ENCODE results near the gene ANAPC10.
"Not testable (repeated sequence)": the region's sequence is repeated elsewhere in the genome, so short reads cannot be mapped to it uniquely, and the experiment has no call there.

Gene ANAPC10

GRCh38 chr4:145097821-145098674 lies at the start of gene ANAPC10, which contains the start of gene ABCE1:
TSS of gene ANAPC10 (minus strand) at chr4:145098196. CDS start at chr4:145096099, 2,097 bp downstream.
TSS of gene ABCE1 (plus strand) at chr4:145098311. CDS start at chr4:145104413, 6,102 bp downstream.
- DNase-seq (ENCODE audit: insufficient read length, low spot score) (peak; percentile 68), FAIRE-seq (peak; percentile 44)
- no peak for TF ChIP-seq CTCF (IDR thresholded peaks at IDR 0.05; ENCODE audit: insufficient read depth, missing control alignments)

GRCh38 chr4:145136219-145136618 lies 38.2 kb upstream of the ANAPC10 start:
- not testable (repeated sequence) for FAIRE-seq; DNase-seq (ENCODE audit: insufficient read length, low spot score)

- TF ChIP-seq CTCF (IDR thresholded peaks at IDR 0.05; ENCODE audit: insufficient read depth, missing control alignments), result no peak
- DNase-seq (ENCODE audit: insufficient read length, low spot score) (no peak), FAIRE-seq (no peak)
These were observed 34.6 kb upstream of the ANAPC10 start for GRCh38 chr4:145132511-145133098.

GRCh38 chr4:145131848-145132247 lies 33.9 kb upstream of the ANAPC10 start:
- no peak for TF ChIP-seq CTCF (IDR thresholded peaks at IDR 0.05; ENCODE audit: insufficient read depth, missing control alignments)
- FAIRE-seq, result no peak
- DNase-seq (ENCODE audit: insufficient read length, low spot score), result no peak

GRCh38 chr4:145130788-145131399 lies 32.9 kb upstream of the ANAPC10 start:
- FAIRE-seq, result no peak
- no peak for TF ChIP-seq CTCF (IDR thresholded peaks at IDR 0.05; ENCODE audit: insufficient read depth, missing control alignments)
- no peak for DNase-seq (ENCODE audit: insufficient read length, low spot score)

- DNase-seq (ENCODE audit: insufficient read length, low spot score) (no peak), FAIRE-seq (peak; percentile 96)
- no peak for TF ChIP-seq CTCF (IDR thresholded peaks at IDR 0.05; ENCODE audit: insufficient read depth, missing control alignments)
These were observed 32.1 kb upstream of the ANAPC10 start for GRCh38 chr4:145130130-145130529.

GRCh38 chr4:145125396-145125795 lies 27.4 kb upstream of the ANAPC10 start:
- DNase-seq (ENCODE audit: insufficient read length, low spot score), result no peak
- TF ChIP-seq CTCF (IDR thresholded peaks at IDR 0.05; ENCODE audit: insufficient read depth, missing control alignments), result no peak
- no peak for FAIRE-seq

Data from D721Med (cell line).